ENCODE measurements around the gene CA9.

CA9 gene

GRCh38 chr9:35661756-35662350 is 11.9 kb upstream of the CA9 start:
- no peak overlapping the region for H3K4me3 ChIP-seq (ENCODE audit: low read depth, low read length)

GRCh38 chr9:35662437-35662836 is 11.3 kb upstream of the CA9 start:
- no peak for TF ChIP-seq CTCF (IDR thresholded peaks at IDR 0.05; ENCODE audit: low read depth, low read length)
- in situ Hi-C loops (cut with HindIII; ENCODE audit: low sequenced_read_pairs) = no loop called here
- H3K4me3 ChIP-seq (ENCODE audit: low read depth, low read length) = no peak overlapping the region
- DNase-seq (ENCODE audit: low read depth, low spot score) = no peak

More at GRCh38 chr9:35661756-35662350, 11.9 kb upstream of the CA9 start:
- in situ Hi-C loops (cut with HindIII; ENCODE audit: low sequenced_read_pairs) = no loop called here
- TF ChIP-seq CTCF (IDR thresholded peaks at IDR 0.05; ENCODE audit: low read depth, low read length) = no peak
- no peak for DNase-seq (ENCODE audit: low read depth, low spot score)

GRCh38 chr9:35664531-35665470 is 8.9 kb upstream of the CA9 start, which contains the start of gene ARHGEF39:
Gene ARHGEF39, minus strand, starts transcription at chr9:35665195. Its CDS starts 26 bp downstream, at chr9:35665169.
- peak within 1 kb of the TSS; percentile 53 for H3K4me3 ChIP-seq (ENCODE audit: low read depth, low read length)
- DNase-seq (ENCODE audit: low read depth, low spot score) = peak; percentile 76
- in situ Hi-C loops (cut with HindIII; ENCODE audit: low sequenced_read_pairs) = no loop called here
- peak; percentile 28 for TF ChIP-seq CTCF (IDR thresholded peaks at IDR 0.05; ENCODE audit: low read depth, low read length)

GRCh38 chr9:35665471-35665818 is 8.3 kb upstream of the CA9 start:
- no peak for DNase-seq (ENCODE audit: low read depth, low spot score)
- in situ Hi-C loops (cut with HindIII; ENCODE audit: low sequenced_read_pairs) = no loop called here
- TF ChIP-seq CTCF (IDR thresholded peaks at IDR 0.05; ENCODE audit: low read depth, low read length) = no peak

GRCh38 chr9:35666045-35666444 is 7.7 kb upstream of the CA9 start:
- TF ChIP-seq CTCF (IDR thresholded peaks at IDR 0.05; ENCODE audit: low read depth, low read length) = no peak
- no peak for DNase-seq (ENCODE audit: low read depth, low spot score)
- no peak overlapping the region for H3K4me3 ChIP-seq (ENCODE audit: low read depth, low read length)
- in situ Hi-C loops (cut with HindIII; ENCODE audit: low sequenced_read_pairs) = no loop called here

More at GRCh38 chr9:35665471-35665818, 8.3 kb upstream of the CA9 start:
- H3K4me3 ChIP-seq (ENCODE audit: low read depth, low read length) = peak overlapping the region; percentile 53

- DNase-seq (ENCODE audit: low read depth, low spot score) = no peak
- no peak overlapping the region for H3K4me3 ChIP-seq (ENCODE audit: low read depth, low read length)
- in situ Hi-C loops (cut with HindIII; ENCODE audit: low sequenced_read_pairs) = no loop called here
- TF ChIP-seq CTCF (IDR thresholded peaks at IDR 0.05; ENCODE audit: low read depth, low read length) = no peak
Measured at GRCh38 chr9:35666549-35666948, 7.2 kb upstream of the CA9 start.

Measured in astrocyte of the spinal cord (primary cell).